Ascending aorta (tissue), 2 donors: ENCODE measurements around the gene TJP3. TPM values are rescaled to one million over a fixed set of nuclear protein-coding genes. Genes with fewer than 3 reads are reported as not detected.

Experiments used
- DNase-seq, 2 donors: peaks; one replicate each; pipeline ENCODE4 v3.0.0-alpha.2; 2019; ENCODE audit warnings: low spot score in 2 of 2
- H3K27ac ChIP-seq, 2 donors: fragments of 200-600 bp; sonication (generic); one replicate each; pipeline ENCODE4 v1.5.1; 2016 to 2017; ENCODE audit warnings: mild to moderate bottlenecking in 1 of 2
- H3K27me3 ChIP-seq: fragments of 200-600 bp; sonication (generic); one replicate; pipeline ENCODE4 v1.5.1; 2017
- H3K36me3 ChIP-seq, 2 donors: fragments of 200-600 bp; sonication (generic); one replicate each; pipeline ENCODE4 v1.5.1; 2016
- H3K4me1 ChIP-seq, 2 donors: fragments of 200-600 bp; sonication (generic); one replicate each; pipeline ENCODE4 v1.5.1; 2016 to 2017; ENCODE audit warnings: mild to moderate bottlenecking in 1 of 2
- H3K4me3 ChIP-seq, 2 donors: fragments of 200-600 bp; sonication (generic); one replicate each; pipeline ENCODE4 v1.5.1; 2016 to 2017; ENCODE audit warnings: mild to moderate bottlenecking in 1 of 2
- H3K9me3 ChIP-seq, 2 donors: fragments of 200-600 bp; sonication (generic); one replicate each; pipeline ENCODE4 v1.5.1; 2016
- intact Hi-C: fragments of 100-400 bp; cut with DNase I; formaldehyde crosslinking; loops from one replicate; pipeline ENCODE4 v1.15.1; 2023
- total RNA-seq: library from RNA; depleted of rRNA; stranded (reverse); fragments of >200 nt; gene quantifications from one replicate; pipeline ENCODE4 v1.1.0, GENCODE V29; 2016
- TF ChIP-seq, protein P1 (sequence below), 3 experiments: fragments of 200-600 bp in 2 of 3; fragments of 450-650 bp in 1 of 3; sonication (generic) in 2 of 3; IDR thresholded peaks; one replicate each; pipeline ENCODE4 v1.5.1; 2016 to 2019; ENCODE audit warnings: antibody characterized with exemption in 3 of 3, mild to moderate bottlenecking in 1 of 3, moderate library complexity in 1 of 3

Gene TJP3
- total RNA-seq, 1 donor from 2014 or later: 12.6 TPM

DNA sequence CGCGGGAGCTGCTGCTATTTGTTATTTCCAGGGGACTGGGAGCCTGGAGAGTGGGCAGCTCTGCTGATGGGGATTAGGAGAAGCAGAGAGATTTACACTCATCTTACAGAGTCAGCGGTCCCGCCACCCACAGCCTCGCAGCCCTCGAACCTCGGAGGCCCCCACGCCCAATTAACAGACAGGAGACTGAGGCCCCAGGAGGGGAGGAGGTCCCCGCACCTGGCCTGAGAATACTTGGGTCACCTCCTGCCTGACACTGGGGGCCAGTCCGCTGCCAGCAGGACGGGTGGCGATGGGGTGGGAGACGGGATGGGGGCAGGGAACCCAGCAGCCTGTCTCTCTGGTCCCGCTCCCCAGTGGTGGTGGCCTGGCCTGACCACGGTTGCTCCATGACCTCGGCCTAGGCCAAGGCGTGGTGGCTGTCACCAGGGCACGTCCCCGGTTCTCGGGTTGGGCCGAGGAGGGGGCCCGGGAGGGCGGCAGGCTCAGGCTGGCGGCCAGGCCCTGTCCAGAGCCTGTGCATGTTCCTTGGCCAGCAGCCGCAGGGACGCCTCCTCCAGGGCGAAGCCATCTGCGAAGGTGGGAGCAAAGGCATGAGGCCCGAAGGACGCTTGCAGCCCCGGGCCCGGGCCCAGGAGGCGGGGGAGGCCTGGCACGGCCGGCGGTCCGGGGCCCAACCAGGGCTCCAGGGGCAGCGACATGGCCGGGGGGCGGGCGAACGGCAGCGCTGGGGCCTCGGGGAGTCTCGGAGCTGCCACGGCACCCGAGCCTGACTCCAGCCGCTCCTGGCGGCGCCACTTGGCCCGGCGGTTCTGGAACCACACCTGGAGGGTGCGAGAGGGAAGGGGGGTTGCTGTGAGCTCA, 62.2 kb downstream of the TJP3 start:
- intact Hi-C loops: no loop called here
- Histone ChIP-seq H3K36me3 (peaks cover 22 to 34% of the 10 kb centered on the region in 2 donors), H3K27ac (no peak overlapping the region), H3K4me3 (no peak overlapping the region), H3K27me3 (no peaks in the 10 kb centered on the region), H3K9me3 (no peaks in the 10 kb centered on the region), H3K4me1 (no peaks in the 10 kb centered on the region)
- no peak for DNase-seq
- TF ChIP-seq, protein P1, sequence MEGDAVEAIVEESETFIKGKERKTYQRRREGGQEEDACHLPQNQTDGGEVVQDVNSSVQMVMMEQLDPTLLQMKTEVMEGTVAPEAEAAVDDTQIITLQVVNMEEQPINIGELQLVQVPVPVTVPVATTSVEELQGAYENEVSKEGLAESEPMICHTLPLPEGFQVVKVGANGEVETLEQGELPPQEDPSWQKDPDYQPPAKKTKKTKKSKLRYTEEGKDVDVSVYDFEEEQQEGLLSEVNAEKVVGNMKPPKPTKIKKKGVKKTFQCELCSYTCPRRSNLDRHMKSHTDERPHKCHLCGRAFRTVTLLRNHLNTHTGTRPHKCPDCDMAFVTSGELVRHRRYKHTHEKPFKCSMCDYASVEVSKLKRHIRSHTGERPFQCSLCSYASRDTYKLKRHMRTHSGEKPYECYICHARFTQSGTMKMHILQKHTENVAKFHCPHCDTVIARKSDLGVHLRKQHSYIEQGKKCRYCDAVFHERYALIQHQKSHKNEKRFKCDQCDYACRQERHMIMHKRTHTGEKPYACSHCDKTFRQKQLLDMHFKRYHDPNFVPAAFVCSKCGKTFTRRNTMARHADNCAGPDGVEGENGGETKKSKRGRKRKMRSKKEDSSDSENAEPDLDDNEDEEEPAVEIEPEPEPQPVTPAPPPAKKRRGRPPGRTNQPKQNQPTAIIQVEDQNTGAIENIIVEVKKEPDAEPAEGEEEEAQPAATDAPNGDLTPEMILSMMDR (IDR thresholded peaks at IDR 0.05): no peak

DNA sequence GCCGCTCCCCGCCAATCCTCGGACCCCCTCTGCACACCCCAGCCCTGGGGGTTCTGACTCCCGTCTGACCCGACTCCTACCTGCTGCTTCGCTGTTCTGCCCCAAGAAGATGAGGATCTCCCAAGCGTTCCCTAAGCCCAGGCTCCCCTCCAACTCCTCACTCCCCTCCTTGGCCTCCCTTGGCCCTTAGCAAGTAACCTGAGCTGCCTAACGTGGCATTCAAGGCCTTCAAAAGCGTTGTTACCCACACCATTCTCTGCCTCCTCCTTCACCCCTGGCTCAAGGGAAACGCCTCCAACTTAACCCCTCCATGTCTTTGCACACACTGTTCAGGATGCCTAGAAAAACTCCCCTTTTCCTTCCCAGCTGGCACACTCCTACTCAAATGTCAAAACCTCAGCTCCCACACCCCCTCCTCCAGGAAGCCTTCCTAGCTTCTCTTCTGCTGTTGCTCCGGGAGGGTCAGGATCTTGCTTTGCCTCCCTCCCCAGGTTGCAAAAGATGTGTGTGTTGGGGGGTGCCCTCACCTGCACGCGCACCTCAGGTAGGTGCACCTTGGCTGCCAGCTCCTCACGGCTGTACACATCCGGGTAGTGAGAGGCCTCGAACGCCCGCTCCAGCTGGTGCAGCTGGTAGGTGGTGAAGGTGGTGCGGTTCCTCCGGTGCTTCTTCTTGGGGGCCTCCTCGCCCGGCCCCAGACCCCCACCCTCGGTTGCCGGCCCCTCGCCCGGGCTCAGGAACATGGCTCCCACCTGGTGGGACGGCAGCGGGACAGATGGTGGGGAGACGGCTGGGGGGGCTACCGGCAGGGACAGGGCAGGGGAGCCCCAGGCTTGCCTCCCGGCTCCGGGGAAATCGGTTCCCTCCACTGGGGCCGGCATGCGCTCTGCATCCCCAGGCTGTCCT, 63.1 kb downstream of the TJP3 start:
- H3K4me3 ChIP-seq: no peak overlapping the region
- TF ChIP-seq, protein P1 (IDR thresholded peaks at IDR 0.05): no peak
- no peak overlapping the region for H3K27ac ChIP-seq
- DNase-seq: no peak
- H3K36me3 ChIP-seq: peaks cover 18 to 25% of the 10 kb centered on the region in 2 donors
- intact Hi-C loops: no loop called here
- no peaks in the 10 kb centered on the region for H3K9me3 ChIP-seq
- no peaks in the 10 kb centered on the region for H3K4me1 ChIP-seq
- H3K27me3 ChIP-seq: no peaks in the 10 kb centered on the region

DNA sequence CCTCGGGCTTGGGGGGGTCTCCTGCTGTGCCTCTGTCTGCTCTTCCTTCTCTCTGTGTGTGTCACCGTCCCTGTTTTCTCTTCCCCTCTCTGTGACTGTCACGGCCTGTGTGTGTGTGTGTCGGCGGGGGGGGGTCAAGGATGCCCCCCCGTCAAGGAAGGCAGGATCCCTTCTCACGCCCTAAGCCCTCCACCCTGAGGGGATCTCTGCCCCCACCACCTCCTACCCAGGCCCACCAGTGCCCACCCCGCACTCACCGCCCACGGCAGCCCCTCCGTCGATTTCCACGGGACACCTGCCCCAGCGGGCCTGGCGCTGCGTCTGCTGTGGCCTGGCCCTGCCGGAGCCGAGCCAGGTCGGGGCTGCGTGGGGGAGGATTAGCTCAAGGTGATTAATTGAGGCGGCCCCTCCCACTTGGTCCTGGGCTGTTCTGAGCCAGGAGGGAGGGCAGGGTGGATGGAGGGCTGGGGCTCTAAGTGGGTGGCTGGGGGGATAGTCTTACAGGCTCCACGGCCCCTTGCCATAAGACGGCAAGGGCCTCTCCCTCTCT, 63.8 kb downstream of the TJP3 start, which contains the start of gene RAX2:
Gene RAX2, minus strand, starts transcription at position 323 of the 550 bp plus-strand sequence. CDS start 486 bp downstream, outside the sequence.
- Histone ChIP-seq H3K4me1 (no peaks in the 10 kb centered on the region), H3K27ac (no peak within 1 kb of the TSS), H3K27me3 (no peaks in the 10 kb centered on the region), H3K36me3 (peaks cover 12 to 18% of the 10 kb centered on the region in 2 donors), H3K9me3 (no peaks in the 10 kb centered on the region), H3K4me3 (no peak within 1 kb of the TSS)
- intact Hi-C loops: no loop called here
- DNase-seq: no peak
- TF ChIP-seq, protein P1 (IDR thresholded peaks at IDR 0.05): no peak

DNA sequence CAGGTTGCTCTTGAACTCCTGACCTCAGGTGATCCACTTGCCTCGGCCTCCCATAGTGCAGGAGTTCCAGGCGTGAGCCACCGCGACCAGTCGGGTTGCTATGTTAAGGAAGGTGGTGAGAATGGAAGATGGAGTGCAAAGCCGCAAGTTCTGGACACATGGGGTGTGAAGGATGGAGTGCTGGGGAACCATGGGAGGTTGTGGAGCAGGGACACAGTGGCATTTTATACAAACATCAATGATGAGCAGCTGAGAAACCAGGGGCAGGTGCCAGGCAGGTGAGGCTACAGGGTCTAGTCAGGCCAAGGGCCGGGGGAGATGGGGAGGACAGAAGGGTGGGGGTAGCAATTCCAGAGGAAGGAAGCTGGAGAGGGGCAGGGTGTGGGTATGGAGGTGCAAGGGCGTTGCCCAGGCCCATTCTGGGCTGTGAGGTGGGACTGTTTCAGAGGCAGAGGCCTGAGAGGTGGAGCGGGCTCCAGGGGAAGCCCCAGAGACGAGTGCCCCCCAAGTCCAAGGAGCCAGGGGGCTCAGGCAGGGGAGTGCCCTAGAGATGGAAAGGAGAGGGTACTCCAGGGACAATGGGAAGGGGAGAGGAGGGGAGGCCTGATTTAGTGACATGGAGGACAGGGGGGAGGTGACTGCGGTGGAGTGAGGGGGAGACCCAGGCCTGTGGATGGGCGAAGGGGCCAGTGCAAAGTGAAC, 65.8 kb downstream of the TJP3 start:
- no peak overlapping the region for H3K4me3 ChIP-seq
- no peak overlapping the region for H3K27ac ChIP-seq
- H3K36me3 ChIP-seq: no peaks in the 10 kb centered on the region
- intact Hi-C loops: no loop called here
- H3K4me1 ChIP-seq: no peaks in the 10 kb centered on the region
- TF ChIP-seq, protein P1 (IDR thresholded peaks at IDR 0.05): no peak
- no peaks in the 10 kb centered on the region for H3K9me3 ChIP-seq
- no peaks in the 10 kb centered on the region for H3K27me3 ChIP-seq
- DNase-seq: no peak
